HUES48 (cell line): ENCODE measurements around the gene PPFIA1.

Experiments used
- H3K27ac ChIP-seq: one replicate; pipeline ENCODE4 v1.7.0; 2013; ENCODE audit warnings: low read depth, low read length, inconsistent platforms
- H3K27me3 ChIP-seq: 2 replicates; pipeline ENCODE4 v1.6.1; 2013; ENCODE audit warnings: mild to moderate bottlenecking, low read length; ENCODE audit not compliant: control insufficient read depth, insufficient read depth
- H3K36me3 ChIP-seq: 2 replicates; pipeline ENCODE4 v1.6.1; 2013; ENCODE audit warnings: low read length; ENCODE audit not compliant: control insufficient read depth, insufficient read depth
- H3K4me1 ChIP-seq: 2 replicates; pipeline ENCODE4 v1.6.1; 2013; ENCODE audit warnings: mild to moderate bottlenecking, low read length; ENCODE audit not compliant: control insufficient read depth, insufficient read depth
- H3K4me3 ChIP-seq: 2 replicates; pipeline ENCODE4 v1.5.1; 2013; ENCODE audit warnings: mild to moderate bottlenecking, low read depth, low read length
- H3K9ac ChIP-seq: 2 replicates; pipeline ENCODE4 v1.6.1; 2013; ENCODE audit warnings: mild to moderate bottlenecking, low read depth, low read length, moderate library complexity
- H3K9me3 ChIP-seq: 2 replicates; pipeline ENCODE4 v1.6.1; 2013; ENCODE audit warnings: low read length; ENCODE audit not compliant: control insufficient read depth, insufficient read depth

The PPFIA1 gene

DNA sequence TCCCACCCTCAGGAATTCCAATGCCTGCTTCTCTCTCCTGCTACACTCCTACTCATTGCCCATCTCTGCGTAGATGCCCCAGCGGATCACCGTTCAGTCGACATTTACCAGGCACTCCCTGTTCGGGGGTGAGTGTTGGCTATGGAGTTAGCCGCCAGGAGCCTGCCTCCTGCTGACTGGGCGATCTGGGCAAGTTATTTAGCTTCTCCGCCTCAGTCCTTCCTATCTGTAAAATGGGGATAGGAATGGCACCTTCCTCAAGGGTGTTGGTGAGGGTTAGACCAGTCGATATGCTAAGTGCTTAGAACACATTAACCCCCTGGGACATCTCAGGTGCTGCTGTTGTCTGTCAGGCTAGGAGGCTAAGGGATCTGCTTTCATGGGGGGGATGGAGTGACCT is 36.5 kb upstream of the PPFIA1 start:
- Histone ChIP-seq H3K27me3 (no peaks in the 10 kb centered on the region), H3K4me3 (no peak overlapping the region), H3K36me3 (no peaks in the 10 kb centered on the region), H3K9ac (no peak overlapping the region), H3K9me3 (no peaks in the 10 kb centered on the region), H3K4me1 (no peaks in the 10 kb centered on the region), H3K27ac (no peak overlapping the region)

DNA sequence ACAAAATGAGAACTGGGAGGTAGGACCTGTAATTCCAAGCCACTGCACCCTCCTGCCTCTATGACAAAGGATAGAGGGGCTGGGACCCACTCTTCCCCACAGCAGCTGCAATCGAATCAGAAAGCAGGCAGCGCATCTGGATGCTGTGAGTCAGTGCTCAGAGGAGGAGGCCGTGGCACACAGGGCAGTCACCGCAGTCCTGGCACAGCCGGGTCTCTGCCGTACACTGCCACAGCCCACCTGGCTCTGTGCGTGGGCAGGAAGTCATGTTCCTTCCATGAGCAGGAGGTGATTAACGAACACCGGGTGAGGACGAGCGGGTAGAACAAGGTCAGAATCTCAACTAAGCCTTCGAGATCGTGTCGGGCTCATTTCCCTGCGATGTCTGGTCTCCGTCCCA is 30.2 kb upstream of the PPFIA1 start:
- Histone ChIP-seq H3K36me3 (no peaks in the 10 kb centered on the region), H3K27ac (no peak overlapping the region), H3K4me3 (no peak overlapping the region), H3K9ac (no peak overlapping the region), H3K9me3 (no peaks in the 10 kb centered on the region), H3K4me1 (no peaks in the 10 kb centered on the region), H3K27me3 (no peaks in the 10 kb centered on the region)

DNA sequence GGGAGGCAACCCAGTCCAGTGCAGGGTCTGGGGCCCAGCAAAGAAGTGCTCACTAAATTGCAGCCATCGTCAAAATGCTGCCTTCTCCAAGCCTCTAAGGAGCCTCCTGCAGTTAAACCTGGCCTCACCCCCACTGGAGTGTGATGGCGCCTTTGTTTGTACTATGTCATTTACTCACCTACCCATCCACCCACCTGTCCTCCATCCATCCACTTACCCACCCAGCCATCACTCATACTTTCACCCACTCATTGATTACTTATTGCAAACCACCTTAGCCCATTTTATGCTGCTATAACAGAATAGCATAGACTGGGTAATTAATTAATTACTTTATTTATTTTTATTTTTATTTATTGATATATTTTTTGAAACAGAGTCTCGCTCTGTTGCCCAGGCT is 28.8 kb upstream of the PPFIA1 start:
- no peak overlapping the region for H3K4me3 ChIP-seq
- H3K27me3 ChIP-seq: no peaks in the 10 kb centered on the region
- no peaks in the 10 kb centered on the region for H3K4me1 ChIP-seq
- H3K9me3 ChIP-seq: no peaks in the 10 kb centered on the region
- H3K27ac ChIP-seq: no peak overlapping the region
- H3K9ac ChIP-seq: no peak overlapping the region
- H3K36me3 ChIP-seq: no peaks in the 10 kb centered on the region

DNA sequence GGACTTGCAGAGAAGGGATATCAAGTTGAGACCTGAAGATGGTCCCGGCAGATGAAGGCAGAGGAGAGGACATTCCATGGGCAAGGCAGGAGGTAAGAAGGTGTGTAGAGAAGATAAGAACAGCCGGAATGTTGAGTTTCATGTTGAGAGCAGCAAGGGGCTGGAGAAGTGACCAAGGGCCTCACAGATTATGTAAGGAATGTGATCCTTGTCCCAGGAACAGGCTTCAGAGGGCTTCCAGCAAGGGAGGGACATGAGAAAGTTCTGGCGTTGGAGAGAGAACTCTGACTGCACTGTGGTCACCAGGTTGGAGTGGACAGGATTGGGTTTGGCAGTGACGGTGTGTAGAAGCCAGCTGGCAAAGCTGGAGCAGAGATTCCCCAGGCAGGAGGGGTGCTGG is 27.6 kb upstream of the PPFIA1 start:
- no peaks in the 10 kb centered on the region for H3K36me3 ChIP-seq

DNA sequence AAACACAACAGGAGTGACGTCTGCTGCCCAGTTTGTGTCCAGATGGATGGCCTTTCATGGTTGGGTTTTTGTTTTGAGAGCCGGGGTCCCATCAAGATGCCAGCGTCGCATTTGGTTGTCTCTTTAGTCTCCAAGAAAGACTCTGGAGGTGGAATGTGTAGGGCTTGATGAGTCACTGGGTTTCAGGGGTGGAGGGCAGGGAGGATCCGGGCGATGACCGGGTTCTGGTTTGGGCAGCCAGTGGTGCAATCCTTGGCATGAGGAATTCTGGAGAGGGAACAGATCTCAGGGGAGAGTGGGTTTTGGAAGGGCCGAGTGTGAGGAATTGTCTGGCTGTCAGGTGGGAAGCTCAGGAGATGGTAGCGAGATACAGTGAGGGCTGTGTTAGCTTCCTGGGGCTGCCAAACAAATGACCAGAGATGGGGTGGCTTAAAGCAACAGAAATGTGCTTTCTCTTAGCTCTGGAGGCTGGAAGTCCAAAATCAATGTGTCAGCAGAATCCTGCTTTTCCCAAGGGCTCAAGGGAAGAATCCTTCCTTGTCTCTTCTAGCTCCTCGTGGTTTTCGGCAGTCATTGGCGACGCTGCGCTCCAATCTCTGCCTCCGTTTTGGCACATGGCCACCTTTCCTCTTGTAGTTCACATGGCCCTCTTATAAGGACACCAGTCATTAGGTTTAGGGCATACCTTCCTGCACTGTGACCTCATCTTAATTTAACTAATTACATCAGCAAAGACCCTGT is 26.4 kb upstream of the PPFIA1 start:
- Histone ChIP-seq H3K36me3 (no peaks in the 10 kb centered on the region), H3K27ac (no peak overlapping the region), H3K27me3 (no peaks in the 10 kb centered on the region), H3K4me3 (no peak overlapping the region), H3K4me1 (no peaks in the 10 kb centered on the region), H3K9me3 (no peaks in the 10 kb centered on the region), H3K9ac (no peak overlapping the region)

More for the DNA sequence above, 27.6 kb upstream of the PPFIA1 start:
- Histone ChIP-seq H3K9me3 (no peaks in the 10 kb centered on the region), H3K27me3 (no peaks in the 10 kb centered on the region), H3K4me1 (no peaks in the 10 kb centered on the region), H3K27ac (no peak overlapping the region), H3K9ac (no peak overlapping the region), H3K4me3 (no peak overlapping the region)

DNA sequence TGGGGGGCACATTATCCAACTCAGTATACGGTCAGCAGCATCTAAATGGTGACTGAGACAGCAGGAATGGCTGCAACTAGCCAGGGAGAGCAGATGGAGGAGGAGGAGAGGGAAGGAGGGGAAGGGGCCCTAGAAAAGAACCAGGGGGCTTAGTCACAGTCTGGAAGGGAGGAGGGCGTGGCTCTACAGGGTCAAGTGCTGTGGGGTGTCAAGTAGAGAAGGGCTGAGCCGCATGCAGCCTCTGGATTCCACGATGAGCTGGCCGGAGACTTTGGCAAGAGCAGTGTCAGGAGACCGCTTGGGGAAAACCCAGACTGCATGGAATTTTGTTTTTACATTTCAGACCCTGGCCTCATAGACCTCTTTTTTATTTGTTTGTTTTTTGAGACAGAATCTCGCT is 25.8 kb upstream of the PPFIA1 start:
- H3K27me3 ChIP-seq: no peaks in the 10 kb centered on the region

DNA sequence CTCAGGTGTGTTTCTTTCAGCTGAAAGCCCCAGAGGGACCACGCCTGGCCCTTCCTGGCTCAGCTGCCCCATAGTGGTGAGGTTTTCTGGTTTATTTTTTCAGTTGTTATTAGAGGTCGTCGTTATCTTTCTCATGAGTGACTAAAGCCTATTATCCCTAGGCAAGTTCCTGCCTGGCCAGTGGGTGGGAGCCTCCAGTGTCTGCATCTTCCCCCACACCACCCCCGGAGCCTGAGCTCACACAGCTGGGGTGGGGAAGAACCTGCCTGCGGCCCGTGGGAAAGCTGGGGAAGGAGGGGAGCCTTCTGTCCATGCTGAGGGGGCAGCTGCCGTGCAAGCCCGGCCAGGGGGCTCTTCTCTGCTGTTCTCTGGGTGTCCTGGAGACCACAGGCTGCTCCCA is 24.3 kb upstream of the PPFIA1 start:
- Histone ChIP-seq H3K4me3 (no peak overlapping the region), H3K4me1 (no peaks in the 10 kb centered on the region), H3K36me3 (no peaks in the 10 kb centered on the region), H3K27ac (no peak overlapping the region), H3K9ac (no peak overlapping the region), H3K27me3 (no peaks in the 10 kb centered on the region), H3K9me3 (no peaks in the 10 kb centered on the region)

More for the DNA sequence above, 25.8 kb upstream of the PPFIA1 start:
- Histone ChIP-seq H3K4me1 (no peaks in the 10 kb centered on the region), H3K36me3 (no peaks in the 10 kb centered on the region), H3K4me3 (no peak overlapping the region), H3K27ac (no peak overlapping the region), H3K9ac (no peak overlapping the region), H3K9me3 (no peaks in the 10 kb centered on the region)

DNA sequence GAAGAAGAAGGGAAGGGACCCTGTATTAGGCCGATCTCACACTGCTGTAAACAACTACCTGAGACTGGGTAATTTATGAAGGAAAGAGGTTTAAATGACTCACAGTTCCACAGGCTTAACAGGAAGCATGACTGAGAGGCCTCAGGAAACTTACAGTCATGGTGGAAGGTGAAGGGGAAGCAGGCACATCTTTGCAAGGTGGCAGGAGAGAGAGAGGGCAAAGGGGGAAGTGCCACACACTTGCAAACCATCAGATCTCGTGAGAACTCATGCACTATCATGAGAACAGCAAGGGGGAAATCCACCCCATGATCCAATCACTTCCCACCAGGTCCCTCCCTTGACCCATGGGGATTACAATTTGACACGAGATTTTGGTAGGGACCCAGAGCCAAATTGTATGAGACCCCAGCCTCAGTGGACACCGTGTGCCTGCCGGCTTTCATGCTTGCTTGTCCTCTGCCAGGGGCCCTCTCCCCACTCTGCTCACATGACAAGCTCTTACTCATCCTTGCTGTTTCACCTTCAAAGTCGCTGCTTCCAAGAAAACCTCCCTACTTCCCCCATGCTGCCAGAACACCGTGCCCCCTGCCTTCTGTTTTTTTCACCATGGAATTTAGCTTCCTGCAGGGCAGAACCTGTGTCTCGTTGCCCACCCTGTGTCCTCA is 23.3 kb upstream of the PPFIA1 start:
- no peak overlapping the region for H3K9ac ChIP-seq
- H3K4me1 ChIP-seq: no peaks in the 10 kb centered on the region
- H3K27me3 ChIP-seq: no peaks in the 10 kb centered on the region
- H3K4me3 ChIP-seq: no peak overlapping the region
- no peak overlapping the region for H3K27ac ChIP-seq
- no peaks in the 10 kb centered on the region for H3K9me3 ChIP-seq
- H3K36me3 ChIP-seq: no peaks in the 10 kb centered on the region

DNA sequence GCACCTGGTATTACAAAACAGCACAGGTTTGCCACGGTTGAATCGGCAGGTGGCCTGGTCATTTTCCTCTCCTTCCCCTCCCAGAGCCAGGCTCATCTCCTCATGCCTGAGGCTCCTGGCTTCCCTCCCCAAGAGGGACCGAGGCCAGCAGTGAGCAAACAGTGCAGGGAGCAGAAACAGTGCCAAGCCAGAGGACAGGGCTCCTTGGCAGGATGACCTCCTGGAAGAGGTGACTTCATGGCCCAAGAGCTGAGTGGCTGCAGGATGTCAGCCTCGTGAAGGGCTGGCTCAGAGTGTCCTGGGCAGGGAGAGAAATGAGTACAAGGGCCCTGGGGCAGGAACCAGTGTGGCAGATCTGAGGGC is 22.8 kb upstream of the PPFIA1 start:
- Histone ChIP-seq H3K4me3 (no peak overlapping the region), H3K27ac (no peak overlapping the region), H3K9me3 (no peaks in the 10 kb centered on the region), H3K27me3 (no peaks in the 10 kb centered on the region), H3K36me3 (no peaks in the 10 kb centered on the region), H3K4me1 (no peaks in the 10 kb centered on the region), H3K9ac (no peak overlapping the region)

DNA sequence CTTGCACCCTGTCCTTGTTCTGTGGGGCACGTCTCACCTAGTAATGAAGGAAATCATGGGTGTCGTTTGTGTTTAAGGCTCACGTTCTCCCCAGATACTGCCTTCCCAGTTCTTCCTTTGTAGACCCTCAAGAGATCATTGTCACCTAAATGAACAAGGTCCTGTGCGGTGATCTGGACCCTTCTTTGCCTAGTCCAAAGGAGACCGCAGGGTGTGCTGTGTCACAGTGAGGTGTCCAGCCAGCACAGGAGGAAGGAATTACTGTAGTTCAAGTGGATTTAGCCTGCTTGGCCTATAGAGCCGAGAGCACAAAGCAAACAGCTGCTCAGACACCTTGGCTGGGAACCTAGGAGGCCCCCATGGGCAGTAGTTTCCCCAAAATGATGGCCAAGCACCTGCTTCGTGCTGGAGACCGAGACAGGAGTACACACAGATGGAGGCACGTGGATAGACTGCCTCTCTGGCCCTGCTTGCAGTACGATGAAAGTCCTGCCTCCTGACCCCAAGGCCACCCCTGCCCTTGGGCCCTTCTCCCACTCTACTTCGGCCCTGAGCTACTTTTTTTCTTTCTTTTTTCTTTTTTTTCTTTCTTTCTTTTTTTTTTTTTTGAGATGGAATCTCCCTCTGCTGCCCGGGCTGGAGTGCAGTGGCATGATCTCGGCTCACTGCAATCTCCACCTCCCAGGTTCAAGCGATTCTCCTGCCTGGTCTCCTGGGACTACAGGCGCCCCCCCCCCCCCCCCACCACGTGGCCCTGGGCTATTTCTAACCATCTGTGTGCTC is 19.4 kb upstream of the PPFIA1 start:
- no peaks in the 10 kb centered on the region for H3K9me3 ChIP-seq
- no peaks in the 10 kb centered on the region for H3K4me1 ChIP-seq
- H3K27ac ChIP-seq: no peak overlapping the region
- H3K36me3 ChIP-seq: no peaks in the 10 kb centered on the region
- no peaks in the 10 kb centered on the region for H3K27me3 ChIP-seq
- H3K4me3 ChIP-seq: no peak overlapping the region
- H3K9ac ChIP-seq: no peak overlapping the region
